ENCODE data around the gene LIFR.
A peak's percentile ranks its signal among the peaks of the same experiment; 100 is the strongest.

LIFR gene

DNA sequence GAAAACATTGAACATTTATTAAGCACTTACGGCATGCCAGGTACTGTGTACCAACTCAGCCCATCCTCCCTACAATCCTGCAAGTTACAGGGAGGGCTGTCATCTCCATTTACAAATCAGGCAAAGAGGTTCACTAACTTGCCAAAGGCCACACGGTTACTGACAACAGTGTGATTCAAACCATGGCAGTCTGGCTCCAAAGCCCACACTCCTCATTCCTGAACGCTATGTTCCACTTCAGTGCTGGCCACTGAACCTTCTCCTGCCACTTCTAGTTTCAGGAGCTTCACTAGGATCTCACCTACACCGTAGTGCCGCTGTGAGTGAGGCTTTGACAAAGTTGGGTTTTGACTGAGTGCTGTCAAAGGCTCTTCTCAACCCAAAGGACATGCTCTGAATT is 7.2 kb upstream of the LIFR start:
- TF ChIP-seq, protein P1, sequence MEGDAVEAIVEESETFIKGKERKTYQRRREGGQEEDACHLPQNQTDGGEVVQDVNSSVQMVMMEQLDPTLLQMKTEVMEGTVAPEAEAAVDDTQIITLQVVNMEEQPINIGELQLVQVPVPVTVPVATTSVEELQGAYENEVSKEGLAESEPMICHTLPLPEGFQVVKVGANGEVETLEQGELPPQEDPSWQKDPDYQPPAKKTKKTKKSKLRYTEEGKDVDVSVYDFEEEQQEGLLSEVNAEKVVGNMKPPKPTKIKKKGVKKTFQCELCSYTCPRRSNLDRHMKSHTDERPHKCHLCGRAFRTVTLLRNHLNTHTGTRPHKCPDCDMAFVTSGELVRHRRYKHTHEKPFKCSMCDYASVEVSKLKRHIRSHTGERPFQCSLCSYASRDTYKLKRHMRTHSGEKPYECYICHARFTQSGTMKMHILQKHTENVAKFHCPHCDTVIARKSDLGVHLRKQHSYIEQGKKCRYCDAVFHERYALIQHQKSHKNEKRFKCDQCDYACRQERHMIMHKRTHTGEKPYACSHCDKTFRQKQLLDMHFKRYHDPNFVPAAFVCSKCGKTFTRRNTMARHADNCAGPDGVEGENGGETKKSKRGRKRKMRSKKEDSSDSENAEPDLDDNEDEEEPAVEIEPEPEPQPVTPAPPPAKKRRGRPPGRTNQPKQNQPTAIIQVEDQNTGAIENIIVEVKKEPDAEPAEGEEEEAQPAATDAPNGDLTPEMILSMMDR (IDR thresholded peaks at IDR 0.05; ENCODE audit: unreplicated experiment in 3 of 3), result no peak
- no peaks in the 10 kb centered on the region for H3K27me3 Mint-ChIP-seq (ENCODE audit: low read depth)
- no peaks in the 10 kb centered on the region for H3K9me3 Mint-ChIP-seq
- peak overlapping the region in 1 of 3 experiments; percentile 67 for H3K27ac Mint-ChIP-seq
- no peak overlapping the region for H3K4me3 Mint-ChIP-seq
- H3K36me3 Mint-ChIP-seq (ENCODE audit: low read depth), result no peaks in the 10 kb centered on the region
- H3K4me1 Mint-ChIP-seq, result peaks cover 6% of the 10 kb centered on the region

DNA sequence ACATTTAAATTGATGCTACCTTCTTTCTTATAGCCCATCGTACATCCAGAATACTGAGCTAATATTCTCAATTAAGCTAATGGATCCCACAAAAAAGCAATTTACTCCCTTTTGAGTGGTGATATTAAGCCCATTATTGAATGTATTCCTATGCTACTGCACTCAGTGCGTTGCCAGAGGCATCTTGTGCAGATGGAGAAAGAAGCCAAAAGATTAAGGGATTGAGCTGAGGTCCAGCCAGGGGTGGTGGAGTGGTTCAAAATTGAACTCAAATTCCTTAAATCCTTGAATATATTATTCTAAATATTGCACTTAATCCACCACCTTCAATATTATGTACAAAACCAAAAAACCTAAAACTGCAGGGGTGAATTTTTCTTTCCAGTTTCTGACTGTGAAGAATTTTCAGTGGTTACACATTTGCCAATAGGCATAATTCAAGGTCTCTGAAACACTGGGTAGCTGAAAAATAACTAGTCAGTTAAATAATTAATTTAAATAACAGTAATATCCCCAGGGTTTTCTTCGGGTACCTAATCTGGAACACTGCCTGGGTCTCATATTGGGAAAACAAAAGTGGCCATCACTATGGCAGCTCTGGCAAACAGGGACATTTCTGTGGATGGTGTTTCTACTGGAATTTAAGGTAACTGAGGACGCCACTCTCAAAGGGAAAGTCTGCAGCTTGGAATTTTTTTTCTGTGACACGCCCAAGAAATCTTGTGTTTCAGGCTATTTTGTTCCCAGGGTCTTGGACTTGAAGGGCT is 6.2 kb upstream of the LIFR start:
- no peaks in the 10 kb centered on the region for H3K27me3 Mint-ChIP-seq (ENCODE audit: low read depth)
- TF ChIP-seq, protein P1 (IDR thresholded peaks at IDR 0.05; ENCODE audit: unreplicated experiment in 3 of 3), result no peak
- peak overlapping the region in 2 of 3 experiments; percentile 6 to 37 for H3K27ac Mint-ChIP-seq
- peaks cover 10% of the 10 kb centered on the region for H3K4me1 Mint-ChIP-seq
- H3K4me3 Mint-ChIP-seq, result no peak overlapping the region
- H3K9me3 Mint-ChIP-seq, result no peaks in the 10 kb centered on the region
- H3K36me3 Mint-ChIP-seq (ENCODE audit: low read depth), result no peaks in the 10 kb centered on the region

DNA sequence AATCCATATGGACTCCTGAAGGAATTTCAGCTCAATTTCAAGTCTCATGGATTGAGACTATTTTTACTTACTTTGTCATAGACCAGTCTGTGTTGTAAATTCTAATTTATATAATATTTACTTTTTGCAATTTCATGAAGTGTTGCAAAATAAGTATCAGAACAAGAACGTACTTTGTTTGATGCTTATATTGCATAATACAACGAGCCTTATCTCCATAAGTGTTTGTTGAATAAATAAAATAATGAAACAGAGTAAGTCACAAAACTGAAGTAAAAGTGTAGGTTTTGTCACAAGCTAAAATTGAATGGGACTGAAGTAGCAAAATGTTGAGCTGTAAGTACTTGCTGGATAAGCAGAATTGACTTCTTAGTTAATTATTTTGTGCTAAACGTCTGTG is 3.0 kb upstream of the LIFR start:
- Mint-ChIP-seq H3K9me3 (no peaks in the 10 kb centered on the region), H3K27ac (peak overlapping the region in 1 of 3 experiments; percentile 33), H3K4me3 (peak overlapping the region in 2 of 3 experiments; percentile 50 to 54), H3K27me3 (ENCODE audit: low read depth) (no peaks in the 10 kb centered on the region), H3K36me3 (ENCODE audit: low read depth) (no peaks in the 10 kb centered on the region), H3K4me1 (peaks cover 17% of the 10 kb centered on the region)
- TF ChIP-seq, protein P1 (IDR thresholded peaks at IDR 0.05; ENCODE audit: unreplicated experiment in 3 of 3), result no peak

DNA sequence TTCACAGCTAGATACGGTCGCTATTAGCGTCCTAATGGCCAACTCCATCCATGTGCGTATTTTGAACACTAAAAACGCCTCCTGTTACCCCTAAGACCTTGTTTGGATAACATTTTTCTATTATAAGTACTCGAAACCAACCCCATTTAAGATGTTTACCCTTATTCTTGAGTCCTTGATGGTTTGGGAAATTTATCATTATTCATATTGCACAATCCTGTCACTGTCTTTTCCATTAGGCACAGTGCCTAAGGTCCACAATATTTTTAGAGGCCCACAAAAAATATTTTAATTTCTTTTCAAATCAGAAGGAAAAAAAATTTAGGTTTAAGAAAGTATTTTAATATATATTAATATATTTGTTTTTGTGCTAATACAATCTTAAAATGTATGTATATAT is 1.3 kb upstream of the LIFR start:
- peak overlapping the region; percentile 91 to 98 (median 97) for H3K27ac Mint-ChIP-seq
- peaks cover 29% of the 10 kb centered on the region for H3K4me1 Mint-ChIP-seq
- TF ChIP-seq, protein P1 (IDR thresholded peaks at IDR 0.05; ENCODE audit: unreplicated experiment in 3 of 3), result no peak
- peak overlapping the region; percentile 94 to 96 (median 95) for H3K4me3 Mint-ChIP-seq
- H3K9me3 Mint-ChIP-seq, result no peaks in the 10 kb centered on the region
- no peaks in the 10 kb centered on the region for H3K27me3 Mint-ChIP-seq (ENCODE audit: low read depth)
- H3K36me3 Mint-ChIP-seq (ENCODE audit: low read depth), result no peaks in the 10 kb centered on the region

DNA sequence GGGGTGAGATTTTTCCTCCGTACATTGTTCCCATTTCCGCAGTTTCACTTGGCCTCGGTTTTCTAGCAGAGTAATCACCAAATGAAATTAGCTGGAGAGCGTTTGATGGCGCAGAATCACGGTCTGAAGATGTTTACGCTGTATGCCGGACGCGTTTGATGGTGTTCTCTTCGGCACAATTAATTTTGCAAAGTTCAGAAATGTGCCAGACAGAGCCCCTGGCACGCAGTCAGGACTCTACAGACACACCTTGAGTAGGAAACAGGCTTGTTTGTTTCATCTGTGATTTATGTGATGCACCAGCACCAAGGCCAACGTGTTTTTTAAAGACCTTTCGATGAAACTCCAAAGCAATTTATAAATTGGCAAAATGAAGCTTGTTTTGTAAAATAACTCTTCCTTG is 863 bp upstream of the LIFR start:
- Mint-ChIP-seq H3K27ac (peak overlapping the region; percentile 91 to 98 (median 97)), H3K4me1 (peaks cover 31% of the 10 kb centered on the region), H3K27me3 (ENCODE audit: low read depth) (no peaks in the 10 kb centered on the region), H3K36me3 (ENCODE audit: low read depth) (no peaks in the 10 kb centered on the region), H3K9me3 (no peaks in the 10 kb centered on the region), H3K4me3 (peak overlapping the region; percentile 94 to 96 (median 95))
- TF ChIP-seq, protein P1 (IDR thresholded peaks at IDR 0.05; ENCODE audit: unreplicated experiment in 3 of 3), result no peak
